Left forelimb (tissue), 1 donor: ENCODE data around the gene MAPKAPK3.
A peak's percentile ranks its signal among the peaks of the same experiment; 100 is the strongest.

Experiments used
- DNase-seq: peaks from one replicate; pipeline ENCODE4 v3.0.0-alpha.2; 2018; ENCODE audit warnings: low spot score

The MAPKAPK3 gene

GRCh38 chr3:50587806-50588758 lies 28.9 kb upstream of the MAPKAPK3 start:
- DNase-seq = no peak

GRCh38 chr3:50588759-50589433 lies 28.1 kb upstream of the MAPKAPK3 start:
- no peak for DNase-seq

GRCh38 chr3:50591196-50591741 lies 25.7 kb upstream of the MAPKAPK3 start:
- DNase-seq = no peak

GRCh38 chr3:50592568-50592967 lies 24.4 kb upstream of the MAPKAPK3 start:
- no peak for DNase-seq

- DNase-seq = no peak
Observed at GRCh38 chr3:50594253-50594785, 22.6 kb upstream of the MAPKAPK3 start.

- DNase-seq = no peak
Observed at GRCh38 chr3:50599115-50599715, 17.7 kb upstream of the MAPKAPK3 start.

GRCh38 chr3:50599716-50600118 lies 17.2 kb upstream of the MAPKAPK3 start:
- no peak for DNase-seq

GRCh38 chr3:50600141-50600753 lies 16.7 kb upstream of the MAPKAPK3 start:
- no peak for DNase-seq

GRCh38 chr3:50600841-50601591 lies 15.9 kb upstream of the MAPKAPK3 start:
- DNase-seq = peak; percentile 94

GRCh38 chr3:50602595-50603191 lies 14.3 kb upstream of the MAPKAPK3 start:
- DNase-seq = no peak

- no peak for DNase-seq
Observed at GRCh38 chr3:50603261-50604109, 13.5 kb upstream of the MAPKAPK3 start.

- no peak for DNase-seq
Observed at GRCh38 chr3:50604110-50604621, 12.8 kb upstream of the MAPKAPK3 start.

GRCh38 chr3:50604628-50605588 lies 12.0 kb upstream of the MAPKAPK3 start:
- DNase-seq = no peak

GRCh38 chr3:50605901-50606326 lies 11.0 kb upstream of the MAPKAPK3 start:
- DNase-seq = no peak

GRCh38 chr3:50606596-50606995 lies 10.4 kb upstream of the MAPKAPK3 start:
- no peak for DNase-seq

GRCh38 chr3:50607271-50608091 lies 9.5 kb upstream of the MAPKAPK3 start:
- no peak for DNase-seq

GRCh38 chr3:50608278-50608677 lies 8.7 kb upstream of the MAPKAPK3 start:
- DNase-seq = no peak
